ENCODE measurements around the gene ROGDI. TPM values are rescaled to one million over a fixed set of nuclear protein-coding genes. Genes with fewer than 3 reads are reported as not detected.

ROGDI gene
- total and polyA plus RNA-seq, 2 of the 13 experiments (the other 11 are each of a cell fraction or from before 2014, with no cell fraction given) = 19.2 to 42.1 TPM

DNA sequence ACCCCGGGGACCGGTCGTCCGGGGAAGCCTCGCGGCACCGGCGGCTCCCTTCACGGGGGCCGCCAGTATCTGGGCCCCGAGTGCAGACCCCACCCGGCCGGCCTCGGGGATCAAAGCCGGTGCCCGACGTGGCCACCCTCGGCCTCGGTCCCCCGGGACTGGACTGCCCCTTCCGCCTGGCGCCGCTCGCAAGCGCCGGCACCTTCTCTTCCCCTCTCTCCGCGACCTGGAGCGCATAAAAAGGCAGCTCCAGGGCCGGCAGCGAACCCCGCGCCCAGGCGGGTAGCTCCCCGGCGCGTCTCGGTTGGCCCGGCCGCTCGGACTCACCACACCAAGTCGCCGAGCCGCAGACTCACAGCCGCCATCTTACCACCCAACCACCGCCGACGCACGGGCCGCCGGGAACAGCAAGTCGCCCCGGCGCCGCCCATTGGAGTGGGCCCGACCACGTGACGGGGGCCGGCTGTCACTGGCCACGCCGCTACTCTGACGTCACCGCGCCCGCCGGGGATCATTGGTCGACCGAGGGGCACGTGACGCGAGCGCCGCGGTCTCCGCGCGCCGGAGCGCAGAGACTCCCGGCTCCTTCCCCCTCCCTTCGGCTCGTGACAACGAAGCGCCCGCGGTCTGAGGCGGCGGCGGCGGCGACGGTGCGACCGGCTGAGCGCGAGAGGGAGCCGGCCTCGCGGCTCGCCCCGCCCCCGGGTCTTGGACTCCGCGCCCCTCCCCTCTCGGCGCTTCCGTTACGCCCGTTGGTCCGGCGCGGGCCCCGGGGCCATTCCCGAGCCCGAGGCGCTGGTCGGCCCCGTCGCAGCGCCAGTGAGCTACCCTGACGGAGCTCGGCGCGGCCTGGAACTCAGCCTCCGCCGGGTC, 44.7 kb upstream of the ROGDI start, which contains the start of the genes GLYR1 and UBN1 (continued):
- TF ChIP-seq ATF1 (CRISPR knock-in tag; IDR thresholded peaks at IDR 0.05) (no peak), MATR3 (CRISPR knock-in tag; IDR thresholded peaks at IDR 0.05) (no peak), ZNF354B (CRISPR knock-in tag; IDR thresholded peaks at IDR 0.05) (0 out of 2 replicates have a peak, but pooled peaks have one; percentile 28), ZNF629 (CRISPR knock-in tag; conservative IDR thresholded peaks at IDR 0.05) (no peak), ZNF510 (CRISPR knock-in tag; IDR thresholded peaks at IDR 0.05; ENCODE audit: low read depth) (no peak), ARID4A (CRISPR knock-in tag; IDR thresholded peaks at IDR 0.05; ENCODE audit: borderline replicate concordance) (peak; percentile 77), ZFP62 (CRISPR knock-in tag; IDR thresholded peaks at IDR 0.05) (no peak), ZNF160 (CRISPR knock-in tag; IDR thresholded peaks at IDR 0.05) (no peak), ZNF34 (CRISPR knock-in tag; IDR thresholded peaks at IDR 0.05; ENCODE audit: borderline replicate concordance) (no peak), ZNF17 (CRISPR knock-in tag; IDR thresholded peaks at IDR 0.05) (no peak), ZNF12 (CRISPR knock-in tag; IDR thresholded peaks at IDR 0.05) (no peak)
- TF ChIP-seq, protein P1, sequence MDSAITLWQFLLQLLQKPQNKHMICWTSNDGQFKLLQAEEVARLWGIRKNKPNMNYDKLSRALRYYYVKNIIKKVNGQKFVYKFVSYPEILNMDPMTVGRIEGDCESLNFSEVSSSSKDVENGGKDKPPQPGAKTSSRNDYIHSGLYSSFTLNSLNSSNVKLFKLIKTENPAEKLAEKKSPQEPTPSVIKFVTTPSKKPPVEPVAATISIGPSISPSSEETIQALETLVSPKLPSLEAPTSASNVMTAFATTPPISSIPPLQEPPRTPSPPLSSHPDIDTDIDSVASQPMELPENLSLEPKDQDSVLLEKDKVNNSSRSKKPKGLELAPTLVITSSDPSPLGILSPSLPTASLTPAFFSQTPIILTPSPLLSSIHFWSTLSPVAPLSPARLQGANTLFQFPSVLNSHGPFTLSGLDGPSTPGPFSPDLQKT (CRISPR knock-in tag; IDR thresholded peaks at IDR 0.05; ENCODE audit: borderline replicate concordance) = no peak
- TF ChIP-seq, protein P2, sequence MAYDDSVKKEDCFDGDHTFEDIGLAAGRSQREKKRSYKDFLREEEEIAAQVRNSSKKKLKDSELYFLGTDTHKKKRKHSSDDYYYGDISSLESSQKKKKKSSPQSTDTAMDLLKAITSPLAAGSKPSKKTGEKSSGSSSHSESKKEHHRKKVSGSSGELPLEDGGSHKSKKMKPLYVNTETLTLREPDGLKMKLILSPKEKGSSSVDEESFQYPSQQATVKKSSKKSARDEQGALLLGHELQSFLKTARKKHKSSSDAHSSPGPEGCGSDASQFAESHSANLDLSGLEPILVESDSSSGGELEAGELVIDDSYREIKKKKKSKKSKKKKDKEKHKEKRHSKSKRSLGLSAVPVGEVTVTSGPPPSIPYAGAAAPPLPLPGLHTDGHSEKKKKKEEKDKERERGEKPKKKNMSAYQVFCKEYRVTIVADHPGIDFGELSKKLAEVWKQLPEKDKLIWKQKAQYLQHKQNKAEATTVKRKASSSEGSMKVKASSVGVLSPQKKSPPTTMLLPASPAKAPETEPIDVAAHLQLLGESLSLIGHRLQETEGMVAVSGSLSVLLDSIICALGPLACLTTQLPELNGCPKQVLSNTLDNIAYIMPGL (CRISPR knock-in tag; IDR thresholded peaks at IDR 0.05; ENCODE audit: borderline replicate concordance in 1 of 2, low read depth in 1 of 2) = peak; percentile 45 to 62; a peak in 3 of 4 replicates
- TF ChIP-seq, protein P3, sequence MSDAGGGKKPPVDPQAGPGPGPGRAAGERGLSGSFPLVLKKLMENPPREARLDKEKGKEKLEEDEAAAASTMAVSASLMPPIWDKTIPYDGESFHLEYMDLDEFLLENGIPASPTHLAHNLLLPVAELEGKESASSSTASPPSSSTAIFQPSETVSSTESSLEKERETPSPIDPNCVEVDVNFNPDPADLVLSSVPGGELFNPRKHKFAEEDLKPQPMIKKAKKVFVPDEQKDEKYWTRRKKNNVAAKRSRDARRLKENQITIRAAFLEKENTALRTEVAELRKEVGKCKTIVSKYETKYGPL (CRISPR knock-in tag; IDR thresholded peaks at IDR 0.05) = no peak
- TF ChIP-seq, protein P4, sequence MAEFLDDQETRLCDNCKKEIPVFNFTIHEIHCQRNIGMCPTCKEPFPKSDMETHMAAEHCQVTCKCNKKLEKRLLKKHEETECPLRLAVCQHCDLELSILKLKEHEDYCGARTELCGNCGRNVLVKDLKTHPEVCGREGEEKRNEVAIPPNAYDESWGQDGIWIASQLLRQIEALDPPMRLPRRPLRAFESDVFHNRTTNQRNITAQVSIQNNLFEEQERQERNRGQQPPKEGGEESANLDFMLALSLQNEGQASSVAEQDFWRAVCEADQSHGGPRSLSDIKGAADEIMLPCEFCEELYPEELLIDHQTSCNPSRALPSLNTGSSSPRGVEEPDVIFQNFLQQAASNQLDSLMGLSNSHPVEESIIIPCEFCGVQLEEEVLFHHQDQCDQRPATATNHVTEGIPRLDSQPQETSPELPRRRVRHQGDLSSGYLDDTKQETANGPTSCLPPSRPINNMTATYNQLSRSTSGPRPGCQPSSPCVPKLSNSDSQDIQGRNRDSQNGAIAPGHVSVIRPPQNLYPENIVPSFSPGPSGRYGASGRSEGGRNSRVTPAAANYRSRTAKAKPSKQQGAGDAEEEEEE (CRISPR knock-in tag; IDR thresholded peaks at IDR 0.05; ENCODE audit: borderline replicate concordance) = no peak
- TF ChIP-seq, protein P5, sequence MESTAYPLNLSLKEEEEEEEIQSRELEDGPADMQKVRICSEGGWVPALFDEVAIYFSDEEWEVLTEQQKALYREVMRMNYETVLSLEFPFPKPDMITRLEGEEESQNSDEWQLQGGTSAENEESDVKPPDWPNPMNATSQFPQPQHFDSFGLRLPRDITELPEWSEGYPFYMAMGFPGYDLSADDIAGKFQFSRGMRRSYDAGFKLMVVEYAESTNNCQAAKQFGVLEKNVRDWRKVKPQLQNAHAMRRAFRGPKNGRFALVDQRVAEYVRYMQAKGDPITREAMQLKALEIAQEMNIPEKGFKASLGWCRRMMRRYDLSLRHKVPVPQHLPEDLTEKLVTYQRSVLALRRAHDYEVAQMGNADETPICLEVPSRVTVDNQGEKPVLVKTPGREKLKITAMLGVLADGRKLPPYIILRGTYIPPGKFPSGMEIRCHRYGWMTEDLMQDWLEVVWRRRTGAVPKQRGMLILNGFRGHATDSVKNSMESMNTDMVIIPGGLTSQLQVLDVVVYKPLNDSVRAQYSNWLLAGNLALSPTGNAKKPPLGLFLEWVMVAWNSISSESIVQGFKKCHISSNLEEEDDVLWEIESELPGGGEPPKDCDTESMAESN (CRISPR knock-in tag; conservative IDR thresholded peaks at IDR 0.05) = no peak; the same call in 1 of the 2 replicates
